ENCODE measurements around the gene C1QTNF4. TPM values are rescaled to one million over a fixed set of nuclear protein-coding genes. Genes with fewer than 3 reads are reported as not detected.
A peak's percentile ranks its signal among the peaks of the same experiment; 100 is the strongest.
"Not testable (repeated sequence)": the region's sequence is repeated elsewhere in the genome, so short reads cannot be mapped to it uniquely, and the experiment has no call there.

The C1QTNF4 gene
- total RNA-seq, result not detected in 2 replicates

DNA sequence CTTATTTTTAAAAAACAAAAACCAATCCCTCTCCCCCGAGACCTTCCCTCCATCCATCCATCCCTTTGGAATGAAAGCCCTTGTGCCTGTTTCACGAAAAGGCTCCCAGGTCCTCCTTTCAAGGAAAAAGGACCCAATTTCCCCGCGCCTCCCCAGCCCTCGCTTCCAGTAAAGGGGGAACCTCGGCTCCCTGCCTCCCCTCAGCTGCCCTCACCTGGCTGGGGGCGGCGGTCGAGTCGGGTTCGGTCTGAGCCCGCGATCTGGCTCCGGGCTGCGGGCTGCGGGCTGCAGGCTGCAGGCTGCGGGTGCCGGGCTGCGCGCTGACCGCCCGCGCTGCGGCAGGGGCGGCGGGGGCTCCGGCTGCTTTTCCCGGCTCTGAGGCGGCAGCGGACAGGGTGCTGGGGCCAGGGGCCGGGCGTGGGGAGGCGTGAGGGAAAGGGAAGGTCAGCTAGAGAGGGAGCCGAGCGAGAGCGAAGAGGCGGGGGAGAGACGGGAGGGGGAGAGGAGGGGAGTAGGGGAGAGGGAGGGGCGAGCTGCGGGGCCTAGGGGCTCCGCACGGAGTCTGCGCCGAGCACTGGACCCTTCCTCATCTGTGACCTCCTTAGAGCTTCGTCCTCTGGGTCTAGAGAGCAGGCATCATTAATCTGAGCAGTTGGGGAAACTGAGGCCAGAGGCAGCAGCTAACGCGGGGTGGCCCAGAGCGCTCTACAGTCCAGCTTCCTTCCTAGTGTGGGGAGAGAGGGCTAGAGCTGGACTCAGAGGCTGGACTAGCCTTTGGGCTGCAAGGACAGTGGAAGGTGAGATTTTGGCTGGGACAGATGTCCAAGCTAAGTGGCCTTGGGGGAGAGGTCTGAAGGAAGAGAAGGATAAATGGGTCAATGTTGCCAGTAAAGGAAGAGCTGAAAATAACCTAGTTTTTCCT lies at the start of gene C1QTNF4:
C1QTNF4 (minus strand) TSS at position 478 of the 922 bp plus-strand sequence. CDS start 3,601 bp downstream, outside the sequence.
- peaks cover 17% of the 10 kb centered on the region for H3K4me1 Mint-ChIP-seq
- peak; percentile 40 for ATAC-seq (ENCODE audit: low read depth)
- POLR2A ChIA-PET, result interaction anchor here (0.6 to 0.7 kb wide), 2 partner anchors 27 to 402 kb away, joined by 3 to 6 read pairs; no protein-coding TSS in a partner anchor

GRCh38 chr11:47642099-47642855 lies 48.1 kb upstream of the C1QTNF4 start, which contains the start of gene MTCH2:
TSS of gene MTCH2 (minus strand) at chr11:47642559. CDS start at chr11:47642465, 94 bp downstream.
- Mint-ChIP-seq H3K4me3 (peak within 1 kb of the TSS; percentile 94), H3K36me3 (ENCODE audit: low read depth) (peaks cover 25% of the 10 kb centered on the region), H3K4me1 (peaks cover 25% of the 10 kb centered on the region), H3K27me3 (no peaks in the 10 kb centered on the region), H3K9me3 (no peaks in the 10 kb centered on the region), H3K27ac (peak within 1 kb of the TSS; percentile 95)
- no peak for TF ChIP-seq CTCF (IDR thresholded peaks at IDR 0.05)
- intact Hi-C loops (cut with micrococcal nuclease), result loop anchor here (1.0 to 10.0 kb wide), 11 partner anchors 21 to 1047 kb away; partner anchors contain the start of genes AGBL2, AMBRA1, CELF1 and DDB2
- POLR2A ChIA-PET, result interaction anchor here (1.3 to 2.7 kb wide), 2 partner anchors 73 to 264 kb away, joined by 4 to 15 read pairs; partner anchors contain the start of genes AGBL2 and SPI1
- CTCF ChIA-PET, result no interaction called here
- ATAC-seq (ENCODE audit: low read depth), result peak; percentile 94
- DNase-seq, result peak; percentile 95

More for the DNA sequence above, at the start of gene C1QTNF4:
- CTCF ChIA-PET, result no interaction called here
- H3K9me3 Mint-ChIP-seq, result no peaks in the 10 kb centered on the region
- H3K4me3 Mint-ChIP-seq, result peak within 1 kb of the TSS; percentile 28
- H3K36me3 Mint-ChIP-seq (ENCODE audit: low read depth), result no peaks in the 10 kb centered on the region
- no peak within 1 kb of the TSS for H3K27ac Mint-ChIP-seq
- DNase-seq, result no peak
- no peak for TF ChIP-seq CTCF (IDR thresholded peaks at IDR 0.05)
- intact Hi-C loops (cut with micrococcal nuclease), result no loop called here
- H3K27me3 Mint-ChIP-seq, result peaks cover 32% of the 10 kb centered on the region

DNA sequence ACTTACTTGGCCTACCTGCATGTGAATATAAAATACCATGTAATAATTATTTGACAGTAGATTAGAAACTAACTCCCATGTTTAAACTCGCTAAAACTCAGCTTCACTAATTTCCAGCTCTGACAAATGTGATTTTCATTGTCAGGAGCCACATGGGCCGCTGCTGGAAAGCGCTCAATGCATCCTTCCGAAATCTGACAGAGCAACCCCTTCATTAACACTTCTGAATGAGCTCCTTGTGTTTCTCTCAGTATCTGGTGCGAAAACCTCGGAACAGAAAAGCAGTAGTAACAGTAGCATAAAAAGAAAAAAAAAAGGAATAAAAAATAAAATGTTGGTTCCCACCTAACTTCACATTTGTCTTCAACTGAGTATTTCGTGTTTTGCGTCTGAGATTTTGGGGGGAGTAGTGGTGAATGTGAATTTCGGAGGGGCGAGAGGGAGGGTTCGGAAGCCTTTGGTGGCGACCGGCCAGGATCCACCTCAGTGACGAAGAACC lies 47.4 kb upstream of the C1QTNF4 start:
- no peaks in the 10 kb centered on the region for H3K9me3 Mint-ChIP-seq
- CTCF ChIA-PET, result no interaction called here

DNA sequence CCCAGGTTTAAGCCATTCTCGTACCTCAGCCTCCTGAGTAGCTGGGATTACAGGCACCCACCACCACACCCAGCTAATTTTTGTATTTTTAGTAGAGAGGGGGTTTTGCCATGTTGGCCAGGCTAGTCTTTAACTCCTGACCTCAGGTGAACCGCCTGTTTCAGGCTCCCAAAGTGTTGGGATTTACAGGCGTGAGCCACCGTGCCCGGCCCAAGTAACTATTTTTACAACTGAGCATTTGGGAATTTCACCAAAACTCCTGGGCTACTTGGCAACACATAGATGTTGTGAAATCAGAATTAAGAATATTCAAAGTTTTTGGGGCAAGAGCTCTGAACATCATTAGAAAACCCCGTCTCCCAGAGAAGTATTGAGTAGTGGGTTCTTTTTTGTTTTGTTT lies 46.3 kb upstream of the C1QTNF4 start:
- DNase-seq; CTCF ChIA-PET; H3K27me3 Mint-ChIP-seq; H3K27ac Mint-ChIP-seq; H3K4me3 Mint-ChIP-seq; POLR2A ChIA-PET; ATAC-seq (ENCODE audit: low read depth); H3K9me3 Mint-ChIP-seq: not testable (repeated sequence)
- Mint-ChIP-seq H3K36me3 (ENCODE audit: low read depth) (peaks cover 34% of the 10 kb centered on the region), H3K4me1 (peaks cover 25% of the 10 kb centered on the region)
- intact Hi-C loops (cut with micrococcal nuclease), result loop anchor here (5.0 to 10.0 kb wide), 2 partner anchors 368 to 1046 kb away; partner anchors contain the start of genes AMBRA1 and MADD

More for the DNA sequence above, 47.4 kb upstream of the C1QTNF4 start:
- Mint-ChIP-seq H3K27ac (peak overlapping the region; percentile 95), H3K4me3 (peak overlapping the region; percentile 94), H3K36me3 (ENCODE audit: low read depth) (peaks cover 29% of the 10 kb centered on the region), H3K4me1 (peaks cover 25% of the 10 kb centered on the region), H3K27me3 (no peaks in the 10 kb centered on the region)
- DNase-seq (no peak), ATAC-seq (ENCODE audit: low read depth) (no peak)
- intact Hi-C loops (cut with micrococcal nuclease), result loop anchor here (1.0 to 10.0 kb wide), 11 partner anchors 22 to 1047 kb away; partner anchors contain the start of genes AGBL2, AMBRA1, CELF1 and DDB2
- POLR2A ChIA-PET, result interaction anchor here (1.3 to 2.7 kb wide), 2 partner anchors 74 to 263 kb away, joined by 4 to 15 read pairs; partner anchors contain the start of genes AGBL2 and SPI1
- no peak for TF ChIP-seq CTCF (IDR thresholded peaks at IDR 0.05)

DNA sequence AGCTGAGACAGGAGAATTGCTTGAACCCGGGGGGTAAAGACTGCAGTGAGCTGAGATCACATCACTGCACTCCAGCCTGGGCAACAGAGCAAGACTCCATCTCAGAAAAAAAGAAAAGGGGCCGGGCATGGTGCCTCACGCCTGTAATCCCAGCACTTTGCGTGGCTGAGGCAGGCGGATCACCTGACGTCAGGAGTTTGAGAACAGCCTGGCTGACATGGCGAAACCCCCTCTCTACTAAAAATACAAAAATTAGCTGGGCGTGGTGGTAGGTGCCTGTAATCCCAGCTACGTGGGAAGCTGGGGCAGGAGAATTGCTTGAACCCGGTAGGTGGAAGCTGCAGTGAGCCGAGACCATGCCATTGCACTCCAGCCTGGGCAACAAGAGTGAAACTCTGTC lies 42.1 kb upstream of the C1QTNF4 start:
- H3K27ac Mint-ChIP-seq; POLR2A ChIA-PET; DNase-seq; ATAC-seq (ENCODE audit: low read depth); H3K9me3 Mint-ChIP-seq; H3K27me3 Mint-ChIP-seq; H3K4me3 Mint-ChIP-seq; CTCF ChIA-PET; intact Hi-C loops (cut with micrococcal nuclease): not testable (repeated sequence)
- Mint-ChIP-seq H3K36me3 (ENCODE audit: low read depth) (peaks cover 62% of the 10 kb centered on the region), H3K4me1 (peaks cover 11% of the 10 kb centered on the region)

Measured in activated B cell treated with CpG ODN at 0.5 μM for 24 hours (primary cell).